ENCODE measurements around the gene TMEM167A. TPM values are rescaled to one million over a fixed set of nuclear protein-coding genes. Genes with fewer than 3 reads are reported as not detected.
A peak's percentile ranks its signal among the peaks of the same experiment; 100 is the strongest.

Gene TMEM167A, protein sequence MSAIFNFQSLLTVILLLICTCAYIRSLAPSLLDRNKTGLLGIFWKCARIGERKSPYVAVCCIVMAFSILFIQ
- 100 to 1,000 TPM in 1 of 8 experiments, 10 to 100 TPM in 7; 48.7 to 109 (median 77.8) TPM for total RNA-seq

GRCh38 chr5:83076742-83077661 is at the start of gene TMEM167A, which contains the start of gene XRCC4:
Gene TMEM167A (minus strand): TSS chr5:83077394. CDS start chr5:83077323, 71 bp downstream.
Gene XRCC4 (plus strand): TSS chr5:83077547. CDS start chr5:83104920, 27,373 bp downstream.
- in situ Hi-C loops (cut with MboI; ENCODE audit: low pct_unique_long_range_greater_than_20kb in 2 of 9, low sequenced_read_pairs in 9 of 9, unreplicated experiment in 9 of 9): no loop called here
- peak; percentile 98 to 99 (median 99) for ATAC-seq (replicated peaks in 6 of 8)
- Histone ChIP-seq H3K4me3 (peak within 1 kb of the TSS; percentile 69 to 99 (median 86)), H3K27ac (peak within 1 kb of the TSS; percentile 93 to 99), H3K4me1 (replicated peaks in 1 of 2) (peaks cover 0 to 16% of the 10 kb centered on the region in 2 donors)
- whole genome bisulfite sequencing, 10 experiments: 0 to 1% (median 0%) methylated on average over 8 to 28 of the region's 44 CpGs; no CpG with 5 or more reads in 2 of the 10 experiments

DNA sequence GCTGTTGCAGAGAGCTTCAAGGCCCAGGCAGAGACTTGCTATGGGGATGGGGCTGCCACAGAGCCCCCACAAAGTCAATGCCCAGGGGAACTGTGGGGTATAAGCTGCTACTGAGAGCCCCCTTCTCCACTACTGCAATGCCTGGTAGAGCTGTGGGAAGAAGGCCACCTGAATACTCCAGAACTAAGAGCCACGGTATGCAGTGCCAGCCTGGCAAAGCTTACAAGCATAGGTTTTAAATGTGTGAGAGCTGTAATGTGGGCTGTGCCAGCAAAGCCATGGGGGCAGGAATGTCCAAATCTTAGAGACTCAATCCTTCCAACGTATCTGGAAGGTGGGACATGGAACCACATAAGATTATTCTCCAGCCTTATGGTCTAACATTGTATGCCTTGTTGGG is 49.3 kb upstream of the TMEM167A start:
- Histone ChIP-seq H3K4me3 (no peak overlapping the region), H3K27ac (no peak overlapping the region), H3K4me1 (replicated peaks in 1 of 2) (no peaks in the 10 kb centered on the region)
- WGBS, 10 experiments: 0 to 100% (median 58%) methylated on average over 1 to 2 of the region's 2 CpGs; no CpG with 5 or more reads in 5 of the 10 experiments
- no peak for ATAC-seq (replicated peaks in 6 of 8)
- in situ Hi-C loops (cut with MboI; ENCODE audit: low pct_unique_long_range_greater_than_20kb in 2 of 9, low sequenced_read_pairs in 9 of 9, unreplicated experiment in 9 of 9): no loop called here

GRCh38 chr5:83125560-83125959 is 48.4 kb upstream of the TMEM167A start:
- Histone ChIP-seq H3K4me3 (no peak overlapping the region), H3K27ac (no peak overlapping the region), H3K4me1 (replicated peaks in 1 of 2) (no peaks in the 10 kb centered on the region)
- in situ Hi-C loops (cut with MboI; ENCODE audit: low pct_unique_long_range_greater_than_20kb in 2 of 9, low sequenced_read_pairs in 9 of 9, unreplicated experiment in 9 of 9): no loop called here
- ATAC-seq (replicated peaks in 6 of 8): no peak
- WGBS, 10 experiments: 43 to 93% (median 80%) methylated on average over 1 to 6 of the region's 7 CpGs; no CpG with 5 or more reads in 1 of the 10 experiments

DNA sequence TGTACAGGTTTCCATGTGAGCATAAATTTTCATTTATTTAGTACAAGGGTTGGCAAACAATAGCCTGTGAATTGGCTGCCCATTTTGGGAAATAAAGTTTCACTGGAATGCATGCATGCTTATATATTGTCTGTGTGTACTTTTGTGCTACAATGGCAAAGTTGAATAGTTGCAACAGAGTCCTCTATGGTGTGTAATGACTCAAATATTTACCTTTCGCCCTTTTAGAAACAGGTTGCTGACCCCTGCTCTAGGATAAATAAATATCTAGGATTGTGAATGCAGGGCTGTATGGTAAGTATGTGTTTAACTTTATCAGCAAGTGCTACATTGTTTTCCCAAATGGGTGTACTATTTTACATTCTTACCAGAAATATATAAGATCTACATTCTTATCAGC is 47.4 kb upstream of the TMEM167A start:
- Histone ChIP-seq H3K4me1 (replicated peaks in 1 of 2) (no peaks in the 10 kb centered on the region), H3K27ac (no peak overlapping the region), H3K4me3 (no peak overlapping the region)
- WGBS, 10 experiments: 80 to 100% (median 90%) methylated on average over 1 of the region's 1 CpG; no CpG with 5 or more reads in 5 of the 10 experiments
- in situ Hi-C loops (cut with MboI; ENCODE audit: low pct_unique_long_range_greater_than_20kb in 2 of 9, low sequenced_read_pairs in 9 of 9, unreplicated experiment in 9 of 9): no loop called here
- ATAC-seq (replicated peaks in 6 of 8): no peak

GRCh38 chr5:83118976-83119375 is 41.8 kb upstream of the TMEM167A start:
- Histone ChIP-seq H3K27ac (no peak overlapping the region), H3K4me1 (replicated peaks in 1 of 2) (no peaks in the 10 kb centered on the region), H3K4me3 (no peak overlapping the region)
- ATAC-seq (replicated peaks in 6 of 8): no peak
- in situ Hi-C loops (cut with MboI; ENCODE audit: low pct_unique_long_range_greater_than_20kb in 2 of 9, low sequenced_read_pairs in 9 of 9, unreplicated experiment in 9 of 9): no loop called here
- WGBS, 10 experiments: 14 to 100% (median 93%) methylated on average over 1 of the region's 1 CpG

DNA sequence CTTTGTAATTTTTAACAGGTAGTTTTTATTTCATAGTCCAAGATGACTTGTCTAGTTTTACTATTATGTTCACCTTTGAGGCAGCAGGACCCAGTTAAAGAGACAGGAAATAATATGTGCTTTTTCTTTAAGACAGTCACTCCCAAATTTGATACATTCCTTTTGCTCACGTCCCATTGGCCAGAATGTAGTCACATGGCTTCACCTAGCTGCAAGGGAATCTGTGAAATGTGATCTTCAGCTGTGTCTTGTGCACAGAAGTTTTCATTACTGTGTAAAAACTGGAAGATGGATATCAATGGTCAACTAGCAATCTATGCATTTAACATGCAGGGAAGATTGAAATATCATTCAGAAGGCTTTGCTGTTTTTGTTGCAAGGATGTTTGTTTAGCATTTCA is 41.3 kb upstream of the TMEM167A start:
- 67 to 100% (median 78%) methylated on average over 1 of the region's 1 CpG; no CpG with 5 or more reads in 6 of the 10 experiments for WGBS, 10 experiments
- no peak overlapping the region for H3K27ac ChIP-seq
- no peak for ATAC-seq (replicated peaks in 6 of 8)
- no peaks in the 10 kb centered on the region for H3K4me1 ChIP-seq (replicated peaks in 1 of 2)
- in situ Hi-C loops (cut with MboI; ENCODE audit: low pct_unique_long_range_greater_than_20kb in 2 of 9, low sequenced_read_pairs in 9 of 9, unreplicated experiment in 9 of 9): no loop called here
- no peak overlapping the region for H3K4me3 ChIP-seq

GRCh38 chr5:83115816-83116215 is 38.6 kb upstream of the TMEM167A start:
- WGBS, 10 experiments: 29 to 100% (median 86%) methylated on average over 1 of the region's 1 CpG; no CpG with 5 or more reads in 1 of the 10 experiments
- Histone ChIP-seq H3K4me1 (replicated peaks in 1 of 2) (no peaks in the 10 kb centered on the region), H3K27ac (no peak overlapping the region), H3K4me3 (no peak overlapping the region)
- in situ Hi-C loops (cut with MboI; ENCODE audit: low pct_unique_long_range_greater_than_20kb in 2 of 9, low sequenced_read_pairs in 9 of 9, unreplicated experiment in 9 of 9): no loop called here
- no peak for ATAC-seq (replicated peaks in 6 of 8)

DNA sequence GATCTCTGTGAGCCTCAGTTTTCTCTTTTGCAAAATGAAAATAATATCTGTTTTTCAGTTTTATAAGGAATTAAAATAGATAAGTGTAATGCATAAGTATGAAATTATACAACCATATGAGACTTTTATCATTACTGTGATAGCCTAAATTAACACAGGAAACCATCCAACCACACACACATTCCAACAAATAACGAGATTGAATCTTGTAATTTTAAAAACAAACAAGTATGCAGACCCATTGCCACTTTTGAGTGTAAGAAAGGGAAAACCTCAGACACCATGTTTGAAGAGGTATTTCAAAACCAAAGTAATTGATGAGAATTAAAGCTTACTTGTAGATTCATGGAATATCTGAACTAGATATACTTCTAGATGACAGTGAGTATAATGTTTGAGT is 32.2 kb upstream of the TMEM167A start:
- H3K4me1 ChIP-seq (replicated peaks in 1 of 2): no peaks in the 10 kb centered on the region
- in situ Hi-C loops (cut with MboI; ENCODE audit: low pct_unique_long_range_greater_than_20kb in 2 of 9, low sequenced_read_pairs in 9 of 9, unreplicated experiment in 9 of 9): no loop called here

GRCh38 chr5:83107692-83108420 is 30.7 kb upstream of the TMEM167A start:
- in situ Hi-C loops (cut with MboI; ENCODE audit: low pct_unique_long_range_greater_than_20kb in 2 of 9, low sequenced_read_pairs in 9 of 9, unreplicated experiment in 9 of 9): no loop called here
- H3K27ac ChIP-seq: no peak overlapping the region
- 27 to 94% (median 79%) methylated on average over 1 to 3 of the region's 3 CpGs for WGBS, 10 experiments
- H3K4me1 ChIP-seq (replicated peaks in 1 of 2): no peaks in the 10 kb centered on the region
- H3K4me3 ChIP-seq: no peak overlapping the region
- no peak for ATAC-seq (replicated peaks in 6 of 8)

More for the DNA sequence above, 32.2 kb upstream of the TMEM167A start:
- ATAC-seq (replicated peaks in 6 of 8): no peak
- Histone ChIP-seq H3K4me3 (no peak overlapping the region), H3K27ac (no peak overlapping the region)
- whole genome bisulfite sequencing, 10 experiments: 80 to 100% (median 94%) methylated on average over 1 of the region's 1 CpG; no CpG with 5 or more reads in 4 of the 10 experiments

DNA sequence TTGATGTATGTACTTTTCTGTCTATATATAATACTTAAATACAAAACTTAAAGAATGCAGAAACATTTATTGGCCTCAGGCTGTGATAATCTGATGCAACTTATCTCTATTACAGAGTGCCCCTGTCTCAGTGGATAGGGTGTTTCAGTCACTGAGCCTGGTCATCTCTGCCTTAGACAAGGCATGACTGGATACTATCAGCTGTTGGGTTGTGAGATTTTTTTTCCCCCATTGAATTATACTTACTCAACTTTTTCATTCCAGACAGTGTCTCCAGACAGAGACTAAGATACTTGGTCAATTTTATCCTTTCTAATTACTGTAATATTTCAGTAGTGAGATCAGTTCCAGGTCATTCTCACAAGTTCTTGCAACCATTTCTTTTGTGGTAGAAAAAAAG is 26.8 kb upstream of the TMEM167A start:
- Histone ChIP-seq H3K27ac (no peak overlapping the region), H3K4me3 (no peak overlapping the region), H3K4me1 (replicated peaks in 1 of 2) (no peaks in the 10 kb centered on the region)
- in situ Hi-C loops (cut with MboI; ENCODE audit: low pct_unique_long_range_greater_than_20kb in 2 of 9, low sequenced_read_pairs in 9 of 9, unreplicated experiment in 9 of 9): no loop called here
- no peak for ATAC-seq (replicated peaks in 6 of 8)

DNA sequence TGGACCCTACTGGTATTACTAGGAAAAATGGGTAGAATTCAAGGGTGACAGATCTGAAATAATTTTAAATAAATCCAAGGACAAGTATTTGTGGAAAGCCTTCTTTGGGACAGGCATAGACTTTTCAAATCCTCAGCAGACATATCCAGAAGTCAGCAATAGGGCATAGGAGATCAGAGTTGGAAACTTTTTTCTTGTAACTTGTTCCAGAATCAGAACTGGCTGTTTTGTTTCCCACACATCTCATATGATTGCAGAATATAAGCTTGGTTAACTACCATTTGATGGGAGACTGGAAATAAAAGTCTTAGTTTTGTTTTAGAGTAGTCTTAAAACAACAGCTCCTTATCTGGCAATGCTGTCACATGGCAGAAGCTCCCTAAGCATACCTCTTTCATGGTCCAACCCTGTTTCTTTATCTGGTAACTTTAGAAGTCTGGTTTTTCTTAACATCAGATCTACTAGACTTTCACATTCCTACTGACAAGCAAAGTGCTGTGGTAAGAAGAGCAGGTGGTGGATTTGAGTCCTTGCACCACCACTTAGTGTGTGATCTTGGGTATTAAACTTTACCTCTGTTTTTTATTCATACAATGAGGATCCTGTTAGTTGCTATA is 25.3 kb upstream of the TMEM167A start:
- H3K4me3 ChIP-seq: no peak overlapping the region
- ATAC-seq (replicated peaks in 6 of 8): no peak
- H3K27ac ChIP-seq: no peak overlapping the region
- no peaks in the 10 kb centered on the region for H3K4me1 ChIP-seq (replicated peaks in 1 of 2)
- in situ Hi-C loops (cut with MboI; ENCODE audit: low pct_unique_long_range_greater_than_20kb in 2 of 9, low sequenced_read_pairs in 9 of 9, unreplicated experiment in 9 of 9): no loop called here

DNA sequence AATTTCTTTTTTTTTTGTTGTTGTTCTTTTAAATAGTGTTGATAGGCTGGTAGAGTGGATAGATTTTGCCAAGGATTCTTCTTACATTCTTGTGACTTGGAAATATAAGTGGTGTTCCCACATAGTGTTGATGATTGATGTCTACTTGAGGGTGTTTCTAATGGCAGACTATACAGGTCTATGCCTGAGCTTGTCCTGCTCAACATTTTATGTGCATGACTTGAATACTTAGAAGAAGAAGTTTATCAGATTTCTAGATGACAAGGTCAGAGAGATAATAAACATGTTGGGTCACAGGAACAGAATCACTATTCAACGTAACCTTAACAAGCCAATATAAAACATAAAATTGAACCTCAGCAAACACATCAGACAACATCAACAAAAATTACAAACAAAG is 24.3 kb upstream of the TMEM167A start:
- no peak for ATAC-seq (replicated peaks in 6 of 8)
- Histone ChIP-seq H3K4me3 (no peak overlapping the region), H3K4me1 (replicated peaks in 1 of 2) (no peaks in the 10 kb centered on the region), H3K27ac (no peak overlapping the region)
- in situ Hi-C loops (cut with MboI; ENCODE audit: low pct_unique_long_range_greater_than_20kb in 2 of 9, low sequenced_read_pairs in 9 of 9, unreplicated experiment in 9 of 9): no loop called here
- 91 to 100% (median 100%) methylated on average over 1 of the region's 1 CpG for WGBS, 10 experiments

- WGBS, 10 experiments: 0 to 100% (median 50%) methylated on average over 1 of the region's 1 CpG; no CpG with 5 or more reads in 5 of the 10 experiments
- in situ Hi-C loops (cut with MboI; ENCODE audit: low pct_unique_long_range_greater_than_20kb in 2 of 9, low sequenced_read_pairs in 9 of 9, unreplicated experiment in 9 of 9): no loop called here
- Histone ChIP-seq H3K4me3 (no peak overlapping the region), H3K4me1 (replicated peaks in 1 of 2) (no peaks in the 10 kb centered on the region), H3K27ac (no peak overlapping the region)
- ATAC-seq (replicated peaks in 6 of 8): no peak
Observed at GRCh38 chr5:83099445-83099844, 22.3 kb upstream of the TMEM167A start.

Measured in motor neuron (in vitro differentiated cells).